WTC11 (cell line): Measurements from ENCODE around the gene TSPAN9.

ENCODE experiments used
- FOXJ3 ChIP-seq: sonication (generic); formaldehyde crosslinking; IDR thresholded peaks from 2 replicates; pipeline ENCODE4 v1.9.0; 2021; ENCODE audit warnings: missing genetic modification reagents, mild to moderate bottlenecking, borderline replicate concordance
- MYBL2 ChIP-seq: sonication (generic); formaldehyde crosslinking; IDR thresholded peaks from 2 replicates; pipeline ENCODE4 v1.8.1; 2023; ENCODE audit warnings: mild to moderate bottlenecking, moderate library complexity, missing genetic modification reagents
- NR1H2 ChIP-seq: sonication (generic); formaldehyde crosslinking; IDR thresholded peaks from 2 replicates; pipeline ENCODE4 v1.9.0; 2021; ENCODE audit warnings: mild to moderate bottlenecking, moderate library complexity, missing genetic modification reagents
- SP1 ChIP-seq: sonication (generic); formaldehyde crosslinking; conservative IDR thresholded peaks from 2 replicates; pipeline ENCODE4 v1.8.1; 2022; ENCODE audit warnings: missing genetic modification reagents
- ZNF317 ChIP-seq: sonication (generic); formaldehyde crosslinking; IDR thresholded peaks from 2 replicates; pipeline ENCODE4 v1.8.1; 2023; ENCODE audit warnings: low read depth, mild to moderate bottlenecking, moderate library complexity, missing genetic modification reagents, borderline replicate concordance
- TF ChIP-seq, protein P1 (sequence below): sonication (generic); formaldehyde crosslinking; IDR thresholded peaks from 2 replicates; pipeline ENCODE4 v1.8.0; 2022; ENCODE audit warnings: mild to moderate bottlenecking, missing genetic modification reagents
- TF ChIP-seq, protein P2 (sequence below): fragments of 200-600 bp; IDR thresholded peaks from 2 replicates; pipeline ENCODE4 v1.8.0; 2022; ENCODE audit warnings: antibody characterized with exemption
- TF ChIP-seq, protein P3 (sequence below): sonication (generic); formaldehyde crosslinking; IDR thresholded peaks from 2 replicates; pipeline ENCODE4 v1.8.0; 2022; ENCODE audit warnings: mild to moderate bottlenecking, missing genetic modification reagents
- TF ChIP-seq, protein P4 (sequence below): fragments of 250-450 bp; sonication (Bioruptor Pico); IDR thresholded peaks from 2 replicates; pipeline ENCODE4 v1.9.0; 2021; ENCODE audit warnings: mild to moderate bottlenecking

DNA sequence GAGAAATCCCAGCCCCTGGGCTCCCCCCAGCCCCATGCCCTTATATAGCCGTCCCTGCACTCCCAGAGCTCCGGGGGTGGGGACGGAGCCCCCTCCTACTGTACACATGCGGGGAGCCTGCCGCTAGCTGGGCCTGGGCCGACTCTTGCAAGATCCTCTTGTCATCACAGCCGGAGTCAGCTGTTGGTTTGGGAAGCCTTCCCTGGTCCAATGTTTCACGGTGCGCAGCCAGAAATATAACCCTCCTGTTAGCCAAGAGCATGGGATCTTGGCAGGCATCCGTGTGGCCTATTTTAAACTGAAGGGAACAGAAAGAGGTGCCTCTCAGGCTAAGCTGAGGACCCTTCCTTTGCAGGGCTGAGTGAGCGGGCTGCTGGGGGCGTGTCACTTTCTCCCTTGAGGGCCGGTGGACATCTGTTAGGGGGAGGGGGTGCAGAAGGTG, 175.3 kb downstream of the TSPAN9 start:
- TF ChIP-seq, protein P1, sequence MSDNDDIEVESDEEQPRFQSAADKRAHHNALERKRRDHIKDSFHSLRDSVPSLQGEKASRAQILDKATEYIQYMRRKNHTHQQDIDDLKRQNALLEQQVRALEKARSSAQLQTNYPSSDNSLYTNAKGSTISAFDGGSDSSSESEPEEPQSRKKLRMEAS (CRISPR knock-in tag): no peak
- TF ChIP-seq, protein P2, sequence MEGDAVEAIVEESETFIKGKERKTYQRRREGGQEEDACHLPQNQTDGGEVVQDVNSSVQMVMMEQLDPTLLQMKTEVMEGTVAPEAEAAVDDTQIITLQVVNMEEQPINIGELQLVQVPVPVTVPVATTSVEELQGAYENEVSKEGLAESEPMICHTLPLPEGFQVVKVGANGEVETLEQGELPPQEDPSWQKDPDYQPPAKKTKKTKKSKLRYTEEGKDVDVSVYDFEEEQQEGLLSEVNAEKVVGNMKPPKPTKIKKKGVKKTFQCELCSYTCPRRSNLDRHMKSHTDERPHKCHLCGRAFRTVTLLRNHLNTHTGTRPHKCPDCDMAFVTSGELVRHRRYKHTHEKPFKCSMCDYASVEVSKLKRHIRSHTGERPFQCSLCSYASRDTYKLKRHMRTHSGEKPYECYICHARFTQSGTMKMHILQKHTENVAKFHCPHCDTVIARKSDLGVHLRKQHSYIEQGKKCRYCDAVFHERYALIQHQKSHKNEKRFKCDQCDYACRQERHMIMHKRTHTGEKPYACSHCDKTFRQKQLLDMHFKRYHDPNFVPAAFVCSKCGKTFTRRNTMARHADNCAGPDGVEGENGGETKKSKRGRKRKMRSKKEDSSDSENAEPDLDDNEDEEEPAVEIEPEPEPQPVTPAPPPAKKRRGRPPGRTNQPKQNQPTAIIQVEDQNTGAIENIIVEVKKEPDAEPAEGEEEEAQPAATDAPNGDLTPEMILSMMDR: no peak
- no peak for TF ChIP-seq SP1 (CRISPR knock-in tag)
- TF ChIP-seq, protein P3, sequence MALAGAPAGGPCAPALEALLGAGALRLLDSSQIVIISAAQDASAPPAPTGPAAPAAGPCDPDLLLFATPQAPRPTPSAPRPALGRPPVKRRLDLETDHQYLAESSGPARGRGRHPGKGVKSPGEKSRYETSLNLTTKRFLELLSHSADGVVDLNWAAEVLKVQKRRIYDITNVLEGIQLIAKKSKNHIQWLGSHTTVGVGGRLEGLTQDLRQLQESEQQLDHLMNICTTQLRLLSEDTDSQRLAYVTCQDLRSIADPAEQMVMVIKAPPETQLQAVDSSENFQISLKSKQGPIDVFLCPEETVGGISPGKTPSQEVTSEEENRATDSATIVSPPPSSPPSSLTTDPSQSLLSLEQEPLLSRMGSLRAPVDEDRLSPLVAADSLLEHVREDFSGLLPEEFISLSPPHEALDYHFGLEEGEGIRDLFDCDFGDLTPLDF (CRISPR knock-in tag): no peak
- TF ChIP-seq, protein P4, sequence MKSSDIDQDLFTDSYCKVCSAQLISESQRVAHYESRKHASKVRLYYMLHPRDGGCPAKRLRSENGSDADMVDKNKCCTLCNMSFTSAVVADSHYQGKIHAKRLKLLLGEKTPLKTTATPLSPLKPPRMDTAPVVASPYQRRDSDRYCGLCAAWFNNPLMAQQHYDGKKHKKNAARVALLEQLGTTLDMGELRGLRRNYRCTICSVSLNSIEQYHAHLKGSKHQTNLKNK (CRISPR knock-in tag): no peak
- no peak for TF ChIP-seq NR1H2 (CRISPR knock-in tag)
- TF ChIP-seq ZNF317: no peak
- TF ChIP-seq MYBL2 (CRISPR knock-in tag): no peak
- no peak for TF ChIP-seq FOXJ3
